HG03378 (cell line): ENCODE results near the gene NAT8L.

Experiments used
- ATAC-seq: cut with Tn5 transposase; IDR thresholded peaks from one replicate; pipeline ENCODE4 v1.9.1; 2021; ENCODE audit warnings: mild to moderate bottlenecking, moderate library complexity; ENCODE audit not compliant: unreplicated experiment

NAT8L gene

GRCh38 chr4:2073808-2074481, 14.8 kb downstream of the NAT8L start:
- ATAC-seq, result no peak

- ATAC-seq, result no peak
These were observed 15.5 kb downstream of the NAT8L start for GRCh38 chr4:2074588-2074987.

GRCh38 chr4:2075171-2075986, 16.3 kb downstream of the NAT8L start:
- no peak for ATAC-seq

GRCh38 chr4:2075987-2076907, 17.1 kb downstream of the NAT8L start:
- ATAC-seq, result no peak

GRCh38 chr4:2076908-2077536, 17.9 kb downstream of the NAT8L start:
- ATAC-seq, result no peak

- no peak for ATAC-seq
These were observed 18.7 kb downstream of the NAT8L start for GRCh38 chr4:2077537-2078460.

GRCh38 chr4:2078584-2078983, 19.5 kb downstream of the NAT8L start:
- ATAC-seq, result no peak

- ATAC-seq, result no peak
These were observed 19.9 kb downstream of the NAT8L start for GRCh38 chr4:2079006-2079405.

GRCh38 chr4:2079926-2080325, 20.8 kb downstream of the NAT8L start:
- ATAC-seq, result no peak

- no peak for ATAC-seq
These were observed 21.5 kb downstream of the NAT8L start for GRCh38 chr4:2080429-2081300.

- ATAC-seq, result no peak
These were observed 22.4 kb downstream of the NAT8L start for GRCh38 chr4:2081540-2081939.

- no peak for ATAC-seq
These were observed 23.0 kb downstream of the NAT8L start for GRCh38 chr4:2082118-2082517.

GRCh38 chr4:2082627-2083026, 23.5 kb downstream of the NAT8L start:
- ATAC-seq, result no peak

GRCh38 chr4:2083116-2083825, 24.1 kb downstream of the NAT8L start:
- no peak for ATAC-seq

GRCh38 chr4:2083826-2084160, 24.7 kb downstream of the NAT8L start:
- no peak for ATAC-seq

GRCh38 chr4:2084316-2084715, 25.2 kb downstream of the NAT8L start:
- no peak for ATAC-seq

GRCh38 chr4:2085496-2085901, 26.4 kb downstream of the NAT8L start:
- ATAC-seq, result no peak

- no peak for ATAC-seq
These were observed 28.0 kb downstream of the NAT8L start for GRCh38 chr4:2087170-2087569.
